Subcutaneous abdominal adipose tissue (tissue), 5 donors: Measurements from ENCODE around the gene BICRAL.

Experiments used
- H3K27ac ChIP-seq: one replicate; pipeline ENCODE4 v1.7.0; 2013; ENCODE audit warnings: low read depth, mild to moderate bottlenecking, inconsistent platforms, low read length, moderate library complexity
- H3K27me3 ChIP-seq, 5 donors: one replicate each; pipeline ENCODE4 v1.7.0; 2013; ENCODE audit warnings: low read length in 5 of 5, inconsistent platforms in 1 of 5; ENCODE audit not compliant: control insufficient read depth in 5 of 5, insufficient read depth in 4 of 5
- H3K36me3 ChIP-seq, 5 donors: one replicate each; pipeline ENCODE4 v1.7.0; 2013; ENCODE audit warnings: low read length in 5 of 5; ENCODE audit not compliant: control insufficient read depth in 5 of 5, insufficient read depth in 5 of 5
- H3K4me1 ChIP-seq, 5 donors: one replicate each; pipeline ENCODE4 v1.7.0; 2013; ENCODE audit warnings: low read length in 5 of 5, mild to moderate bottlenecking in 3 of 5, moderate library complexity in 1 of 5; ENCODE audit not compliant: control insufficient read depth in 5 of 5, insufficient read depth in 5 of 5
- H3K4me3 ChIP-seq, 5 donors: one replicate each; pipeline ENCODE4 v1.7.0; 2013; ENCODE audit warnings: low read length in 5 of 5, low read depth in 1 of 5
- H3K9ac ChIP-seq, 5 donors: one replicate each; pipeline ENCODE4 v1.7.0; 2013; ENCODE audit warnings: low read length in 5 of 5, mild to moderate bottlenecking in 4 of 5, moderate library complexity in 3 of 5
- H3K9me3 ChIP-seq, 5 donors: one replicate each; pipeline ENCODE4 v1.7.0; 2013; ENCODE audit warnings: low read length in 5 of 5; ENCODE audit not compliant: control insufficient read depth in 5 of 5
- donor health status: healthy.
- donor health status: healthy.
- donor health status: healthy.
- donor health status: healthy.
- donor health status: healthy.

The BICRAL gene

DNA sequence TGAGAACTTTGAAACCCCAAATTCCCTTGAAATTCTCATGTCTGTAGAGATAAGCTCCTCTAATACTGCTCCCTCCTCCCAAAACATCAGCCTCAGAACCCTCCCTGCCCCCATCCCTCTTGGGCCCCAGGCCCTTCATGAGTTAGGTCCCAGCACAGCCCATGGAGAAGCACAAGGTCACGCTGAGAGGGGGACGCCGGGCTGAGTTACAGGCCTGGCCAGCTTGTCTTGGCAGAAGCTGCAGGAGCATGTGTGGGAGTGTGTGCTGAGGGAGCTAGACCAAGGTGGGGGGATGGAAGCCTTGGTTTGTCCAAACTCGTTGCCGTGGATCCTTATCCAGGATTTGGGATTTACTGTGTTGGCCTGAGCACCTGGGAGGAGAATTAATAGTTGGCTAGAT lies 125.5 kb downstream of the BICRAL start:
- Histone ChIP-seq H3K4me1 (peaks cover 0 to 21% (median 7%) of the 10 kb centered on the region in 5 donors), H3K27ac (no peak overlapping the region), H3K9ac (no peak overlapping the region), H3K9me3 (no peaks in the 10 kb centered on the region), H3K36me3 (no peaks in the 10 kb centered on the region), H3K4me3 (no peak overlapping the region), H3K27me3 (peaks cover 3 to 11% (median 7%) of the 10 kb centered on the region in 5 donors)

DNA sequence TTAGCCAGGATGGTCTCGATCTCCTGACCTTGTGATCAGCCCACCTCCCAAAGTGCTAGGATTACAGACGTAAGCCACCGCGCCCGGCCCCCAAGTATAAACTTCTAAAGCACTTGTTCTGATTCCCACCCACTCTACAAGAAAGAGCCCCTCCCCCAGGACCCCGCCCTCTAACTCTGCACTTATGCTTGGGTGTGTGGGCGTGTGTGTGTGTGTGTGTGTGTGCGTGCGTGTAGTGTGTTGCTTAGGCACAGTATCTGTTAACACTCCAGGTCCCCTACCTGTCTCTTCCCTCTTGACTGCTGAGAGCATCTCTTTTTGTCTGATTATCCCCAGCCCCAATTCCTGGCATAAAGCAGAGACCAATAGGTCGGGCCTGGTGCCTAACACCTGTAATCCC lies 128.0 kb downstream of the BICRAL start:
- H3K27ac ChIP-seq = no peak overlapping the region
- H3K9ac ChIP-seq = no peak overlapping the region
- H3K36me3 ChIP-seq = no peaks in the 10 kb centered on the region
- H3K27me3 ChIP-seq = peaks cover 3 to 14% (median 7%) of the 10 kb centered on the region in 5 donors
- H3K9me3 ChIP-seq = no peaks in the 10 kb centered on the region
- H3K4me1 ChIP-seq = peaks cover 0 to 21% (median 7%) of the 10 kb centered on the region in 5 donors
- no peak overlapping the region for H3K4me3 ChIP-seq

DNA sequence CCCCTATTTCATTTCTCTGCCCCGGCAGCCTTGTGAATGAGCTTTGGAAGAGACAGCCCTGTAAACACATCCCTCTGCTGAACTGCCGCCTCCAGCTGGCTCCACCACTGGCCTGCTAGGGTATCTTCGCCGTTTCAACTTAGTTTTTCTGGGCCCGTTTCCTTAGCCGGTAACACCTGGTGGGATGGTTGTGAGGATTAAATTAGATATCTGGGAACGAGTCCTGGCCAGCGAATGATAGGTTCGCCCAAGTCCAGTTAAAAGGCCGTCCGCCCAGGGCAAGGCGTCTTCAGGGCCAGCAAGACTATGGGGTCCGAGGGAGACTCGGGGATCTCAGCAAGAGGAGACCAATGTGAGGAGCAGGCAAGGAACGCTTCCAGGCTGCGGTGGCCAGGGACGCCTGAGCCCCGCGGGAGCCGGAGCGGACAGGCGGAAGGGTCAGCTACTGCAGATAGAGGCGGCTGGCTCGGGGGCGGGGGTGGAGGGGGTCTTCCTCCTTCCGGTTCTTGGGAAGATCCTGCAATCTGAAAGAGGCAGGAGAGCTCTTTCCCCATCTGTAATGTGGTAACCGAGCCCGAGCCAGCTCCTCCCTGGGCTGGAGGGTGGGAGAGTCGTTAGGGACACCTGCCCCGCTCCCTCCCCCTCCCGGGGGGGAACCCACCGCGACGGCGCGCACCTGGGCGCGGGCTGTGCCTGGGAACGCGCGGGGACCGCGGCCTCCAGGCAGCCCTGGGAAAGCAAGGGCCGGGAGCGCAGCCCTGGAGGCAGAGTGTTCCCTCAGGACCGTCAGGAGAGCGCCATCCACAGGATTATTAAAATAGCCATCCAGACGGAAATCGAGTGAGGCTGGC lies 129.5 kb downstream of the BICRAL start:
- no peaks in the 10 kb centered on the region for H3K36me3 ChIP-seq
- H3K9me3 ChIP-seq = no peaks in the 10 kb centered on the region
- peaks cover 0 to 11% (median 7%) of the 10 kb centered on the region in 5 donors for H3K4me1 ChIP-seq
- peaks cover 3 to 23% (median 12%) of the 10 kb centered on the region in 5 donors for H3K27me3 ChIP-seq
- peak overlapping the region in 1 of 5 donors; percentile 22 for H3K4me3 ChIP-seq
- peak overlapping the region in 1 of 5 donors; percentile 41 for H3K9ac ChIP-seq
- H3K27ac ChIP-seq = no peak overlapping the region

DNA sequence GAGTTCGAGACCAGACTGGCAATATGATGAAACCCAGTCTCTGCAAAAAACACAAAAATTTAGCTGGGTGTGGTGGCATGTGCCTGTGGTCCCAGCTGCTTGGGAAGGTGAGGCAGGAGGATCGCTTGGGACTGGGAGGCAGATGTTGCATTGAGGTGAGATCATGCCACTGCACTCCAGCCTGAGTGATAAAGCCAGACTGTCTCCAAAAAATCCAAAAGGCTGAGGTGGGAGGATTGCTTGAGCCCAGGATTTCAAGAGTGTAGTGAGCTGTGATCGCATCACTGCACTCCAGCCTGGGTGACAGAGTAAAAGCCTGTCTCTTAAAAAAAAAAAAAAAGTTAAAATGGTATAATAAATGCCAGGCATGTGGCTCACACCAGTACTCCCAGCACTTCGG lies 132.7 kb downstream of the BICRAL start:
- no peak overlapping the region for H3K9ac ChIP-seq
- no peak overlapping the region for H3K27ac ChIP-seq
- H3K36me3 ChIP-seq = no peaks in the 10 kb centered on the region
- H3K4me3 ChIP-seq = no peak overlapping the region
- no peaks in the 10 kb centered on the region for H3K9me3 ChIP-seq
- peaks cover 0 to 7% (median 7%) of the 10 kb centered on the region in 5 donors for H3K4me1 ChIP-seq
- H3K27me3 ChIP-seq = peaks cover 3 to 25% (median 12%) of the 10 kb centered on the region in 5 donors

DNA sequence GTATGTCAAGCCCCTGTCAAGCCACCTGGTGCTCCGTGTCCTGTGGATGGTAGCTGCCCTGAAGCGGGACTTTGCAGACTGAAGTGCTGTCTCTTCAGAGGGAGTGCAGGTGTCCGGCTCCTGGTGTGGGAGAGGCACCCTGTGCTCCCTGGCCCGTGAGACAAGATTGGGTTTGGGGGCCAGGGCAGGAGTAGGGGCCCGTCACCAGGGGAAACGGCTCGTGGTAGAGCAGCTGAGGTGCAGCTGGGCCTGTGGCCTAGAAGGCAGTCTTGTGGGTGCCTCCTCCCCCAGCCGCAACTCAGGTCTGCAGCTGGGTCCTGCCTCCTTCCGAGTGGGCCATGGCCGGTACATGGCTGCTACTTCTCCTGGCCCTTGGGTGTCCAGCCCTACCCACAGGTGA lies 133.9 kb downstream of the BICRAL start, which contains the start of gene PTCRA:
TSS of gene PTCRA (plus strand) at position 322 of the 400 bp plus-strand sequence. CDS start at position 339, 17 bp downstream.
- no peak within 1 kb of the TSS for H3K27ac ChIP-seq
- H3K9me3 ChIP-seq = no peaks in the 10 kb centered on the region
- no peaks in the 10 kb centered on the region for H3K36me3 ChIP-seq
- H3K4me1 ChIP-seq = peaks cover 0 to 7% (median 7%) of the 10 kb centered on the region in 5 donors
- H3K4me3 ChIP-seq = no peak within 1 kb of the TSS
- no peak within 1 kb of the TSS for H3K9ac ChIP-seq
- peaks cover 3 to 25% (median 12%) of the 10 kb centered on the region in 5 donors for H3K27me3 ChIP-seq

DNA sequence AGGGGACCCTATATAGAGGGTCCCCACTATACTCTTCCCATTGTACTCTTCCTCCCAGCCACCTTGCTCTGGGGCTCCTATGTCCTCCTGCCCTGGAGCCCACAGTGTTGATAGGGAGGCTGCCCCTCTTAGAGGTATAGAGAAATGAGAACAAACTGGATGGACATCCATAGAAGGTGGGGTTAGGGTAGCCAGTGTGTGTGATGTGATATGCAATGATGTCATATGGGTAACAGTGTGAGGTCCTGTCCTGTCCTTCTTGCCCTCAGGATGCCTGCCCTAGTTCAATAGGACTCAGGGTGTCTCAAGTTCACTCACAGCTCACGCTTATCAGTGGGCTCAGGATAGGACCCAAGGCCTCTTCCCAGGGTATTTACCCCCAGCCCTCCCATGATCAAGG lies 134.4 kb downstream of the BICRAL start:
- Histone ChIP-seq H3K27ac (no peak overlapping the region), H3K9ac (no peak overlapping the region), H3K27me3 (peaks cover under 1 to 22% (median 10%) of the 10 kb centered on the region in 5 donors), H3K4me1 (peaks cover 0 to 6% (median 5%) of the 10 kb centered on the region in 5 donors), H3K4me3 (no peak overlapping the region), H3K9me3 (no peaks in the 10 kb centered on the region), H3K36me3 (no peaks in the 10 kb centered on the region)
